Suppressor macrophage treated with lipopolysaccharide for 1 hour (primary cell): ENCODE measurements around the gene INHA.

Source experiments
- DNase-seq, 3 donors: peaks; one replicate each; pipeline ENCODE4 v3.0.0-alpha.2; 2020 to 2022

INHA gene

GRCh38 chr2:219540784-219541504 lies 31.2 kb upstream of the INHA start:
- DNase-seq: no peak

GRCh38 chr2:219541611-219542180 lies 30.4 kb upstream of the INHA start:
- DNase-seq: peak; percentile 72 to 85 (median 78)

- DNase-seq: peak in 1 of 3 donors; percentile 40
These were observed 29.0 kb upstream of the INHA start for GRCh38 chr2:219542931-219543595.

- peak; percentile 93 to 96 (median 96) for DNase-seq
These were observed 28.3 kb upstream of the INHA start, which contains the start of the genes CHPF and TMEM198 for GRCh38 chr2:219543596-219544358. CHPF (minus strand) TSS chr2:219543809; CDS start chr2:219543538, 271 bp downstream. TMEM198 (plus strand) TSS chr2:219544028; CDS start chr2:219544728, 700 bp downstream.

GRCh38 chr2:219544567-219544966 lies 27.5 kb upstream of the INHA start:
- DNase-seq: no peak

GRCh38 chr2:219545295-219545942 lies 26.7 kb upstream of the INHA start:
- no peak for DNase-seq

GRCh38 chr2:219545943-219546352 lies 26.2 kb upstream of the INHA start:
- no peak for DNase-seq

- DNase-seq: no peak
These were observed 24.5 kb upstream of the INHA start for GRCh38 chr2:219547621-219548020.

GRCh38 chr2:219548990-219549389 lies 23.1 kb upstream of the INHA start:
- DNase-seq: no peak

- no peak for DNase-seq
These were observed 22.5 kb upstream of the INHA start for GRCh38 chr2:219549619-219550018.

- DNase-seq: peak; percentile 33 to 41 (median 34)
These were observed 20.4 kb upstream of the INHA start for GRCh38 chr2:219551441-219552381.

- peak; percentile 84 to 95 (median 91) for DNase-seq
These were observed 19.5 kb upstream of the INHA start for GRCh38 chr2:219552382-219553167.

- DNase-seq: no peak
These were observed 19.0 kb upstream of the INHA start for GRCh38 chr2:219553168-219553417.

- DNase-seq: no peak
These were observed 18.6 kb upstream of the INHA start for GRCh38 chr2:219553463-219553963.

GRCh38 chr2:219554350-219554749 lies 17.8 kb upstream of the INHA start:
- no peak for DNase-seq

GRCh38 chr2:219555956-219556355 lies 16.2 kb upstream of the INHA start:
- no peak for DNase-seq

GRCh38 chr2:219556413-219556812 lies 15.7 kb upstream of the INHA start:
- no peak for DNase-seq

- DNase-seq: no peak
These were observed 14.8 kb upstream of the INHA start for GRCh38 chr2:219557320-219557719.

- no peak for DNase-seq
These were observed 14.0 kb upstream of the INHA start for GRCh38 chr2:219557791-219558785.
